Measurements from ENCODE around the gene CAMK1D. TPM values are rescaled to one million over a fixed set of nuclear protein-coding genes. Genes with fewer than 3 reads are reported as not detected.

Gene CAMK1D
- total and polyA plus RNA-seq, 2 donors (not counting 3 experiments of a cell fraction or from before 2014, with no cell fraction given) = 0.37 to 4.2 TPM

- no peaks in the 10 kb centered on the region for H4K20me1 ChIP-seq (replicated peaks; ENCODE audit: control insufficient read depth, extremely low read depth, insufficient read depth, low read length)
- H3K4me3 ChIP-seq (replicated peaks in 1 of 3; ENCODE audit: insufficient read depth in 1 of 3, low read depth in 1 of 3, low read length in 3 of 3) = no peak overlapping the region
- POLR2A ChIA-PET = no interaction called here
- dilution Hi-C loops (cut with MboI; ENCODE audit: extremely low pct_ligation_motif_present, low sequenced_read_pairs) = no loop called here
- TF ChIP-seq MYC (IDR thresholded peaks at IDR 0.05; ENCODE audit: low read depth, low read length) = no peak
- TF ChIP-seq JUN (IDR thresholded peaks at IDR 0.05; ENCODE audit: borderline replicate concordance, insufficient read depth, insufficient read length, low read depth) = no peak
- no peak for TF ChIP-seq MAX (IDR thresholded peaks at IDR 0.05; ENCODE audit: insufficient read depth, insufficient read length)
- no peak for TF ChIP-seq CTCF (IDR thresholded peaks at IDR 0.05; ENCODE audit: extremely low read depth in 1 of 2, insufficient read depth in 1 of 2, low read depth in 1 of 2, low read length in 2 of 2)
- TF ChIP-seq POLR2A (IDR thresholded peaks at IDR 0.05; ENCODE audit: low read depth, low read length) = no peak
- TF ChIP-seq POLR2AphosphoS5 (IDR thresholded peaks at IDR 0.05; ENCODE audit: insufficient read depth, low read depth, low read length) = no peak
- TF ChIP-seq EZH2 (IDR thresholded peaks at IDR 0.05; ENCODE audit: borderline replicate concordance, low read depth, low read length, severe bottlenecking) = no peak
- TF ChIP-seq GATA2 (IDR thresholded peaks at IDR 0.05; ENCODE audit: insufficient read depth, insufficient read length, low read depth, low read length) = no peak
- no peak overlapping the region for H3K27ac ChIP-seq (ENCODE audit: insufficient read depth, low read depth, low read length)
- BruUV-seq (replicated peaks) = no TSS peak
- no peaks in the 10 kb centered on the region for H3K9me3 ChIP-seq (replicated peaks; ENCODE audit: control insufficient read depth, insufficient read depth, low read length)
- no peak overlapping the region for H3K9ac ChIP-seq (replicated peaks; ENCODE audit: extremely low read depth, insufficient read depth, low read length)
- no peaks in the 10 kb centered on the region for H3K36me3 ChIP-seq (ENCODE audit: control insufficient read depth in 2 of 2, extremely low read depth in 1 of 2, insufficient read depth in 2 of 2, low read length in 2 of 2)
- no peaks in the 10 kb centered on the region for H3K9me1 ChIP-seq (replicated peaks; ENCODE audit: control insufficient read depth, extremely low read depth, insufficient read depth, low read length)
- no peak for DNase-seq (ENCODE audit: low read depth, low spot score)
- H3K4me1 ChIP-seq (ENCODE audit: control insufficient read depth, extremely low read depth, insufficient read depth, low read length) = no peaks in the 10 kb centered on the region
- no peak for FAIRE-seq
- intact Hi-C loops (cut with micrococcal nuclease) = no loop called here
- CTCF ChIA-PET = no interaction called here
- H3K79me2 ChIP-seq (ENCODE audit: control insufficient read depth, insufficient read depth, low read length) = no peaks in the 10 kb centered on the region
- no peak overlapping the region for H2AFZ ChIP-seq (ENCODE audit: low read depth, low read length)
- H3K4me2 ChIP-seq (ENCODE audit: insufficient read depth, low read length) = no peak overlapping the region
- no peaks in the 10 kb centered on the region for H3K27me3 ChIP-seq (ENCODE audit: control insufficient read depth in 2 of 2, insufficient read depth in 2 of 2, low read length in 2 of 2)
These were observed 26.7 kb upstream of the CAMK1D start for GRCh38 chr10:12322583-12323131.

Measured in endothelial cell of umbilical vein (primary cell).